HCT116 (cell line): ENCODE results near the gene OR8U1. TPM values are rescaled to one million over a fixed set of nuclear protein-coding genes. Genes with fewer than 3 reads are reported as not detected.

Source experiments
- ATAC-seq: fragments of 200-7000 bp; cut with Tn5 transposase; 2 replicates; pipeline ENCODE4 v1.9.1; 2020; ENCODE audit warnings: mild to moderate bottlenecking, moderate library complexity
- BruUV-seq: library from RNA; stranded (reverse); fragments of 400-500 nt; replicated peaks from 2 replicates; lab custom pipeline; 2021; lab: Mats Ljungman, UMichigan
- CTCF ChIA-PET: fragments of 300-600 bp; sonication (Branson Sonifier 250); formaldehyde crosslinking; loops from one replicate; lab custom pipeline; 2021; ENCODE audit warnings: antibody characterized with exemption; lab: Charles Lee
- POLR2A ChIA-PET: fragments of 300-600, 350-600 bp; sonication (Branson Sonifier 250); formaldehyde crosslinking; loops from one replicate; lab custom pipeline; 2021; ENCODE audit warnings: antibody characterized with exemption; lab: Charles Lee
- RAD21 ChIA-PET, 2 experiments: fragments of 300-600 bp; sonication (Branson Sonifier 250); formaldehyde crosslinking; loops; one replicate each; lab custom pipeline; 2023; ENCODE audit warnings: low total read pairs in 2 of 2; ENCODE audit not compliant: uncharacterized antibody in 2 of 2, unreplicated experiment in 2 of 2, low non-redundant PET in 1 of 2; lab: Charles Lee
- DNase-seq: peaks from one replicate; pipeline ENCODE4 v3.0.0-alpha.2; 2010; ENCODE audit warnings: low read depth, low spot score
- H2AFZ ChIP-seq: fragments of 200-600 bp; shearing (Covaris generic), sonication (generic); 2 replicates; pipeline ENCODE4 v1.6.1; 2017; ENCODE audit warnings: low read depth, mixed run types, mixed read lengths, antibody characterized with exemption, low read length; ENCODE audit not compliant: poor library complexity, severe bottlenecking
- H3K27ac ChIP-seq: 2 replicates; pipeline ENCODE4 v1.5.1; 2012; ENCODE audit warnings: low read depth, low read length
- H3K27me3 ChIP-seq: fragments of 200-600 bp; sonication (generic); 2 replicates; pipeline ENCODE4 v1.6.1; 2016; ENCODE audit warnings: mixed run types, low read length, mixed read lengths; ENCODE audit not compliant: insufficient read depth
- H3K36me3 ChIP-seq, 2 experiments: fragments of 200-500 bp in 1 of 2; fragments of 200-600 bp in 1 of 2; sonication (Bioruptor generic) in 1 of 2; sonication (generic) in 1 of 2; 2 replicates each; pipeline versions ENCODE4 v1.5.1 to v1.6.1; 2014 to 2016; ENCODE audit warnings: low read length in 2 of 2, inconsistent platforms in 1 of 2, mixed read lengths in 1 of 2, mixed run types in 1 of 2; ENCODE audit not compliant: insufficient read depth in 2 of 2, control insufficient read depth in 1 of 2
- H3K4me1 ChIP-seq, 2 experiments: fragments of 200-600 bp in 1 of 2; sonication (generic) in 1 of 2; 2 replicates each; pipeline versions ENCODE4 v1.5.1 to v1.6.1; 2012 to 2017; ENCODE audit warnings: low read length in 2 of 2, inconsistent platforms in 1 of 2, mild to moderate bottlenecking in 1 of 2, mixed read lengths in 1 of 2, mixed run types in 1 of 2, moderate library complexity in 1 of 2; ENCODE audit not compliant: insufficient read depth in 2 of 2, control insufficient read depth in 1 of 2
- H3K4me2 ChIP-seq: fragments of 200-600 bp; sonication (generic); 2 replicates; pipeline ENCODE4 v1.6.1; 2017; ENCODE audit warnings: mixed run types, low read length, mixed read lengths
- H3K4me3 ChIP-seq, 2 experiments: fragments of 200-600 bp in 1 of 2; sonication (generic) in 1 of 2; replicated peaks in 1 of 2; 2 replicates each; pipeline ENCODE4 v1.5.1; 2011 to 2016; ENCODE audit warnings: low read length in 2 of 2, control low read depth in 1 of 2, low read depth in 1 of 2, mild to moderate bottlenecking in 1 of 2, mixed read lengths in 1 of 2, mixed run types in 1 of 2
- H3K79me2 ChIP-seq: fragments of 200-600 bp; sonication (generic); 2 replicates; pipeline ENCODE4 v1.6.1; 2017; ENCODE audit warnings: mild to moderate bottlenecking, mixed run types, low read length, moderate library complexity, mixed read lengths; ENCODE audit not compliant: insufficient read depth
- H3K9ac ChIP-seq: fragments of 200-600 bp; sonication (generic); 2 replicates; pipeline ENCODE4 v1.6.1; 2016; ENCODE audit warnings: low read length, mixed read lengths
- H3K9me2 ChIP-seq: fragments of 200-600 bp; sonication (generic), shearing (Covaris generic); 2 replicates; pipeline ENCODE4 v1.6.1; 2017; ENCODE audit warnings: mixed run types, mild to moderate bottlenecking, moderate library complexity; ENCODE audit not compliant: insufficient read depth
- H3K9me3 ChIP-seq, 2 experiments: fragments of 200-500 bp in 1 of 2; fragments of 200-600 bp in 1 of 2; sonication (Bioruptor generic) in 1 of 2; sonication (generic) in 1 of 2; 2 replicates each; pipeline ENCODE4 v1.6.1; 2014 to 2017; ENCODE audit warnings: low read length in 2 of 2, mixed read lengths in 2 of 2, inconsistent platforms in 1 of 2, low read depth in 1 of 2, mild to moderate bottlenecking in 1 of 2, mixed run types in 1 of 2, moderate library complexity in 1 of 2; ENCODE audit not compliant: control insufficient read depth in 1 of 2, insufficient read depth in 1 of 2
- H4K20me1 ChIP-seq: fragments of 200-600 bp; sonication (generic), shearing (Covaris generic); 2 replicates; pipeline ENCODE4 v1.6.1; 2017; ENCODE audit warnings: mixed run types, mild to moderate bottlenecking, moderate library complexity; ENCODE audit not compliant: insufficient read depth
- JUND ChIP-seq: IDR thresholded peaks from 2 replicates; pipeline ENCODE4 v1.6.1; 2012
- POLR2A ChIP-seq: IDR thresholded peaks from 2 replicates; pipeline ENCODE4 v1.7.0; 2011; ENCODE audit warnings: borderline replicate concordance; ENCODE audit not compliant: insufficient read depth, insufficient read length; ENCODE audit errors: extremely low read depth
- RAD21 ChIP-seq: IDR thresholded peaks from 2 replicates; pipeline ENCODE4 v1.6.1; 2012; ENCODE audit warnings: low read depth, mild to moderate bottlenecking
- REST ChIP-seq: IDR thresholded peaks from 2 replicates; pipeline ENCODE4 v1.6.1; 2012; ENCODE audit warnings: low read depth
- intact Hi-C: fragments of 100-400 bp; cut with micrococcal nuclease; formaldehyde crosslinking; loops from 2 replicates; pipeline ENCODE4 v1.10.0; 2022
- total RNA-seq: library from RNA; stranded (reverse); gene quantifications from one replicate; pipeline ENCODE4 v1.2.1, GENCODE V29; 2021; ENCODE audit not compliant: unreplicated experiment

Gene OR8U1
- total RNA-seq, 1 experiment from 2014 or later: not detected

DNA sequence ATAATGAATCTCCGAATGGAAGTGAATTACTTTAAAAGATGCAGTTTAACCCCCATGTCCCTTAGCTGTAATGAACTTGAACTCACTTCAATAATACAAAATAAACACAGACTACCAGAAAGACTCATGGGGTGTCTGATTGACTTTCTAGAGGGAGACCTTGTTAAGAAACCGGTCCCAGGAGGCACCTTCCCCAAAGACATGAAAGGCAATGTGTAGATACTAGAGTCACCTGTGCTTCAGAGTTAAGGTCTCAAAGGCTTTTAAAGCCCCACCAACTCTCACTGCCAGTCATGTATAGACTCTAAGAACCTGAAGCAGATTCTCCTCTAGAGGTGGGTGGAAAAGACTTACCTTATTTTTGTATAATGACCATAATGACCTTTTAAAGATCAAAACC lies 21.4 kb upstream of the OR8U1 start, which contains the start of gene OR8J1:
OR8J1 (plus strand) TSS at position 301 of the 400 bp plus-strand sequence. CDS start 5,956 bp downstream, outside the sequence.
- no peak within 1 kb of the TSS for H3K27ac ChIP-seq
- no peak for DNase-seq
- no peaks in the 10 kb centered on the region for H3K27me3 ChIP-seq

More for the DNA sequence above, 21.4 kb upstream of the OR8U1 start, which contains the start of gene OR8J1:
- H3K9me2 ChIP-seq: no peaks in the 10 kb centered on the region
- H3K4me1 ChIP-seq: no peaks in the 10 kb centered on the region
- H3K9ac ChIP-seq: no peak within 1 kb of the TSS
- intact Hi-C loops: no loop called here
- H2AFZ ChIP-seq: no peak within 1 kb of the TSS
- H4K20me1 ChIP-seq: no peaks in the 10 kb centered on the region
- no TSS peak for BruUV-seq
- H3K4me3 ChIP-seq: no peak within 1 kb of the TSS
- ATAC-seq: no peak
- CTCF ChIA-PET: no interaction called here
- no peak within 1 kb of the TSS for H3K4me2 ChIP-seq
- TF ChIP-seq RAD21: no peak
- TF ChIP-seq POLR2A: no peak
- TF ChIP-seq JUND: no peak
- TF ChIP-seq REST: no peak
- no peaks in the 10 kb centered on the region for H3K79me2 ChIP-seq
- peaks cover 0 to 11% of the 10 kb centered on the region in 2 experiments; a peak in 1 of 4 replicates for H3K9me3 ChIP-seq
- RAD21 ChIA-PET: no interaction called here
- POLR2A ChIA-PET: no interaction called here
- H3K36me3 ChIP-seq: no peaks in the 10 kb centered on the region
